Lung (tissue), 12 donors: ENCODE results near the gene METRNL. TPM values are rescaled to one million over a fixed set of nuclear protein-coding genes. Genes with fewer than 3 reads are reported as not detected.
A peak's percentile ranks its signal among the peaks of the same experiment; 100 is the strongest.

Experiments
- ATAC-seq: fragments of 200-7000 bp; cut with Tn5 transposase; one replicate; pipeline ENCODE4 v1.9.1; 2020; ENCODE audit warnings: moderate number of reproducible peaks; ENCODE audit not compliant: insufficient read depth, low FRiP score
- DNase-seq, 3 donors: peaks; one replicate each; pipeline ENCODE4 v3.0.0-alpha.2; 2013 to 2017
- H3K27ac ChIP-seq, 2 donors: one replicate each; pipeline ENCODE4 v1.5.1; 2013; ENCODE audit warnings: mild to moderate bottlenecking in 2 of 2, moderate library complexity in 2 of 2, control low read depth in 1 of 2, inconsistent platforms in 1 of 2, low read depth in 1 of 2, low read length in 1 of 2
- H3K27me3 ChIP-seq, 3 donors: one replicate each; pipeline ENCODE4 v1.5.1; 2013; ENCODE audit warnings: low read length in 2 of 3; ENCODE audit not compliant: control insufficient read depth in 3 of 3, insufficient read depth in 3 of 3
- H3K36me3 ChIP-seq, 4 donors: one replicate each; pipeline ENCODE4 v1.5.1; 2013; ENCODE audit warnings: low read length in 4 of 4, mild to moderate bottlenecking in 1 of 4, moderate library complexity in 1 of 4; ENCODE audit not compliant: control insufficient read depth in 4 of 4, insufficient read depth in 4 of 4
- H3K4me1 ChIP-seq, 5 donors: one replicate each; pipeline ENCODE4 v1.5.1; 2013; ENCODE audit warnings: low read length in 5 of 5, mild to moderate bottlenecking in 2 of 5, moderate library complexity in 1 of 5; ENCODE audit not compliant: control insufficient read depth in 5 of 5, insufficient read depth in 5 of 5
- H3K4me3 ChIP-seq: one replicate; pipeline ENCODE4 v1.5.1; 2013; ENCODE audit warnings: mild to moderate bottlenecking, control low read depth, moderate library complexity
- H3K9ac ChIP-seq, 2 donors: one replicate each; pipeline ENCODE4 v1.5.1; 2013; ENCODE audit warnings: low read length in 2 of 2, control low read depth in 1 of 2; ENCODE audit not compliant: insufficient read depth in 1 of 2
- H3K9me3 ChIP-seq, 4 donors: one replicate each; pipeline ENCODE4 v1.5.1; 2013; ENCODE audit warnings: low read length in 3 of 4, mild to moderate bottlenecking in 1 of 4, moderate library complexity in 1 of 4; ENCODE audit not compliant: control insufficient read depth in 4 of 4, insufficient read depth in 3 of 4
- WGBS, 2 donors: extraction: QIAGEN DNeasy Blood & Tissue Kit; methylation state at CpG; one replicate each; pipeline ENCODE4 v1.1.7; 2013; 5-methylcytosine and 5-hydroxymethylcytosine counted together
- polyA plus RNA-seq, 2 donors: library from polyadenylated mRNA; stranded (reverse); fragments of 200-250 nt; gene quantifications; one replicate each; pipeline ENCODE4 v1.2.1, GENCODE V29; 2013
- total RNA-seq, 2 donors: library from RNA; depleted of rRNA in 1 of 2; stranded (reverse); fragments of >200 nt in 1 of 2; gene quantifications; one replicate each; pipeline ENCODE4 v1.2.1, GENCODE V29; 2014 to 2021
- TF ChIP-seq, protein P1 (sequence below): IDR thresholded peaks from 2 replicates; pipeline ENCODE4 v1.5.1; 2012; ENCODE audit warnings: mild to moderate bottlenecking; ENCODE audit errors: control extremely low read depth, extremely low read depth
- donor health status: control.
- donor health status: control.
- donor health status: Bipolar disorder and iron deficiency.
- donor health status: healthy.
- donor health status: DM: yes; HTN: yes; CAD: no.

The METRNL gene
- total and polyA plus RNA-seq, 4 donors, result 48.2 to 181 (median 65.0) TPM

GRCh38 chr17:83088451-83088850 lies 9.0 kb downstream of the METRNL start:
- WGBS, 2 donors, result 74 to 80% methylated on average over 13 of the region's 13 CpGs
- H3K27me3 ChIP-seq, result no peaks in the 10 kb centered on the region
- no peak overlapping the region for H3K9ac ChIP-seq
- TF ChIP-seq, protein P1, sequence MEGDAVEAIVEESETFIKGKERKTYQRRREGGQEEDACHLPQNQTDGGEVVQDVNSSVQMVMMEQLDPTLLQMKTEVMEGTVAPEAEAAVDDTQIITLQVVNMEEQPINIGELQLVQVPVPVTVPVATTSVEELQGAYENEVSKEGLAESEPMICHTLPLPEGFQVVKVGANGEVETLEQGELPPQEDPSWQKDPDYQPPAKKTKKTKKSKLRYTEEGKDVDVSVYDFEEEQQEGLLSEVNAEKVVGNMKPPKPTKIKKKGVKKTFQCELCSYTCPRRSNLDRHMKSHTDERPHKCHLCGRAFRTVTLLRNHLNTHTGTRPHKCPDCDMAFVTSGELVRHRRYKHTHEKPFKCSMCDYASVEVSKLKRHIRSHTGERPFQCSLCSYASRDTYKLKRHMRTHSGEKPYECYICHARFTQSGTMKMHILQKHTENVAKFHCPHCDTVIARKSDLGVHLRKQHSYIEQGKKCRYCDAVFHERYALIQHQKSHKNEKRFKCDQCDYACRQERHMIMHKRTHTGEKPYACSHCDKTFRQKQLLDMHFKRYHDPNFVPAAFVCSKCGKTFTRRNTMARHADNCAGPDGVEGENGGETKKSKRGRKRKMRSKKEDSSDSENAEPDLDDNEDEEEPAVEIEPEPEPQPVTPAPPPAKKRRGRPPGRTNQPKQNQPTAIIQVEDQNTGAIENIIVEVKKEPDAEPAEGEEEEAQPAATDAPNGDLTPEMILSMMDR, result no peak
- no peak for ATAC-seq
- H3K4me3 ChIP-seq, result no peak overlapping the region
- H3K9me3 ChIP-seq, result no peaks in the 10 kb centered on the region
- peaks cover 0 to 38% (median 12%) of the 10 kb centered on the region in 5 donors for H3K4me1 ChIP-seq
- no peak for DNase-seq
- peaks cover 0 to 33% (median 0%) of the 10 kb centered on the region in 4 donors for H3K36me3 ChIP-seq
- H3K27ac ChIP-seq, result no peak overlapping the region

- Histone ChIP-seq H3K36me3 (peaks cover 0 to 33% (median 0%) of the 10 kb centered on the region in 4 donors), H3K9me3 (no peaks in the 10 kb centered on the region), H3K27ac (peak overlapping the region in 1 of 2 donors; percentile 51), H3K4me3 (no peak overlapping the region), H3K9ac (no peak overlapping the region), H3K4me1 (peaks cover 0 to 37% (median 7%) of the 10 kb centered on the region in 5 donors), H3K27me3 (no peaks in the 10 kb centered on the region)
- ATAC-seq, result no peak
- TF ChIP-seq, protein P1, result no peak
- WGBS, 2 donors, result 56 to 69% methylated on average over 15 of the region's 15 CpGs
- DNase-seq, result no peak
Measured at GRCh38 chr17:83088909-83089308, 9.5 kb downstream of the METRNL start.

DNA sequence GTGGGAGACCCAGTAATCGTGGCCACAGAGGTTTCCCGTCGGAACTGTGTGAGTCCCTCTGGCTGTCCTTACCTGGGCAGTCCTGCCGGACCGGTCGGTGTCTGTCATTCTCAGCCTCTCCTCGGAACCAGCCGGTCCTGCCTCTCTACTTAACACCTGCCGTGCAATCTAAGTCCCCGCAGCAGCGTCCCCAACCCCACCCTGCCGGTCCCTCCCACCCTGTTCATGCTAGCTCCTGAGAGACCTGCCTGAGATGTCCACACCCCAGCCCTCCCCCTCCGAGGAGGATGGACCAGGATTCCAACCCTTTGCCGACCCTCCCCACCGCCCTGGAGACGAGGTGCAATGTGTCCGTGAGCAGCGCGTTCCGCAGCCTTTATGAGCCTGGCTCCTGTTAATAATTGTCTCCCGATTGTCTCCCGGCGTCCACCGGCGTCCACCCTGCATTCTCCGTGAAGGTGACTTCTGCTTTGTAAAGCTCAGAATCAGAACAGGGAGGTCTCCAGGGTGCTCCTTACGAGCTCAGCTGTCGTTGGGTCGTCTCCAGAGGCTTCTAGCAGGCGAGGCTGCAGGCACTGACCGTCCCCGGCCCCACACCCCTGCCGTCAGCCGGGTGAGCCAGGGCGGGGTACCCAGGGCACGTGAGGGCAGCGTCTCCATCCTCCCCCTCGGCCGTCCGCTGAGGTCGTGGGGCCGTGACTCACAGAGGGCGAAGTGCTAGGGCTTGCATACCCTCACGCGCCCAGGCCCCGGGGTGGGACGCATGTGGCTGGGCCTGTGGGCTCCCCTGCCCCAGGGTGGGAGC lies 10.1 kb downstream of the METRNL start:
- Histone ChIP-seq H3K36me3 (peaks cover 0 to 38% (median 1%) of the 10 kb centered on the region in 4 donors), H3K9ac (no peak overlapping the region)
- DNase-seq, result no peak

More for the DNA sequence above, 10.1 kb downstream of the METRNL start:
- Histone ChIP-seq H3K27ac (peak overlapping the region in 1 of 2 donors; percentile 51), H3K4me3 (no peak overlapping the region), H3K4me1 (peaks cover 0 to 35% (median under 1%) of the 10 kb centered on the region in 5 donors), H3K9me3 (no peaks in the 10 kb centered on the region), H3K27me3 (no peaks in the 10 kb centered on the region)
- WGBS, 2 donors, result 71 to 80% methylated on average over 47 of the region's 47 CpGs
- TF ChIP-seq, protein P1, result no peak
- peak; percentile 25 for ATAC-seq
